ENCODE results near the gene WNK2.

WNK2 gene

DNA sequence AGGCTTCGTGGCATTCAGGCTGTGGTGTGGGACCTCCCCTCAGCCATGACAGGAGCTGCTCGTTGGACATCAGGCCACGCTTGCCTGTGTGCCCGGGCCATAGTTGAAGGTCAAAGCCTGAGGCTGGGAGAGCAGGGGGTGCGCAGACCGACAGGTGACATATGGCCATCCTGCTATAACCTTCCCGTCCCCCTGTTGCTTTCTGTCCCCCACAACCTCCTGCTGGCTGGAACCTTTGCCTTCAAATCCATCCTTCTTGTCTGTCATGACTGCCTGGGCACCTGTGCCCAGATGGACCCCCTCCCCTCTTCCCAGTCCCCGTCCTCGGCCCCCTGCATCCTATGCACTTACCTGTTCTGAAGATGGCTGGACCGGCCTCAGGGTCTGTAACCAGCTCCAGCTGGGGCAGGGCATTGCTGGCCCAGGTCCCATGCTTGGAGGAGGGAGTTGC is 83.2 kb downstream of the WNK2 start:
- ChIA-PET POLR2A (ENCODE audit: low non-redundant PET) (no interaction called here), CTCF (interaction anchor here (0.5 to 1.2 kb wide), 2 partner anchors 37 to 107 kb away, joined by 3 read pairs; no protein-coding TSS in a partner anchor)
- DNase-seq (ENCODE audit: low spot score): no peak

GRCh38 chr9:93267681-93268505 is 84.0 kb downstream of the WNK2 start:
- TF ChIP-seq, protein P1, sequence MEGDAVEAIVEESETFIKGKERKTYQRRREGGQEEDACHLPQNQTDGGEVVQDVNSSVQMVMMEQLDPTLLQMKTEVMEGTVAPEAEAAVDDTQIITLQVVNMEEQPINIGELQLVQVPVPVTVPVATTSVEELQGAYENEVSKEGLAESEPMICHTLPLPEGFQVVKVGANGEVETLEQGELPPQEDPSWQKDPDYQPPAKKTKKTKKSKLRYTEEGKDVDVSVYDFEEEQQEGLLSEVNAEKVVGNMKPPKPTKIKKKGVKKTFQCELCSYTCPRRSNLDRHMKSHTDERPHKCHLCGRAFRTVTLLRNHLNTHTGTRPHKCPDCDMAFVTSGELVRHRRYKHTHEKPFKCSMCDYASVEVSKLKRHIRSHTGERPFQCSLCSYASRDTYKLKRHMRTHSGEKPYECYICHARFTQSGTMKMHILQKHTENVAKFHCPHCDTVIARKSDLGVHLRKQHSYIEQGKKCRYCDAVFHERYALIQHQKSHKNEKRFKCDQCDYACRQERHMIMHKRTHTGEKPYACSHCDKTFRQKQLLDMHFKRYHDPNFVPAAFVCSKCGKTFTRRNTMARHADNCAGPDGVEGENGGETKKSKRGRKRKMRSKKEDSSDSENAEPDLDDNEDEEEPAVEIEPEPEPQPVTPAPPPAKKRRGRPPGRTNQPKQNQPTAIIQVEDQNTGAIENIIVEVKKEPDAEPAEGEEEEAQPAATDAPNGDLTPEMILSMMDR (conservative IDR thresholded peaks at IDR 0.05; ENCODE audit: low read depth): no peak
- no peak for DNase-seq (ENCODE audit: low spot score)
- POLR2A ChIA-PET (ENCODE audit: low non-redundant PET): no interaction called here
- H3K27ac ChIP-seq: no peak overlapping the region
- CTCF ChIA-PET: interaction anchor here (0.7 kb wide), 1 partner anchor 232 kb away, joined by 3 read pairs; no protein-coding TSS in a partner anchor

More for the DNA sequence above, 83.2 kb downstream of the WNK2 start:
- TF ChIP-seq, protein P1 (conservative IDR thresholded peaks at IDR 0.05; ENCODE audit: low read depth): no peak
- no peak overlapping the region for H3K27ac ChIP-seq

GRCh38 chr9:93268551-93269314 is 84.8 kb downstream of the WNK2 start:
- H3K27ac ChIP-seq: no peak overlapping the region
- DNase-seq (ENCODE audit: low spot score): no peak
- POLR2A ChIA-PET (ENCODE audit: low non-redundant PET): no interaction called here
- TF ChIP-seq, protein P1 (conservative IDR thresholded peaks at IDR 0.05; ENCODE audit: low read depth): no peak
- CTCF ChIA-PET: no interaction called here

GRCh38 chr9:93270976-93271375 is 87.0 kb downstream of the WNK2 start:
- H3K27ac ChIP-seq: no peak overlapping the region
- TF ChIP-seq, protein P1 (conservative IDR thresholded peaks at IDR 0.05; ENCODE audit: low read depth): no peak
- ChIA-PET CTCF (no interaction called here), POLR2A (ENCODE audit: low non-redundant PET) (no interaction called here)
- DNase-seq (ENCODE audit: low spot score): no peak

DNA sequence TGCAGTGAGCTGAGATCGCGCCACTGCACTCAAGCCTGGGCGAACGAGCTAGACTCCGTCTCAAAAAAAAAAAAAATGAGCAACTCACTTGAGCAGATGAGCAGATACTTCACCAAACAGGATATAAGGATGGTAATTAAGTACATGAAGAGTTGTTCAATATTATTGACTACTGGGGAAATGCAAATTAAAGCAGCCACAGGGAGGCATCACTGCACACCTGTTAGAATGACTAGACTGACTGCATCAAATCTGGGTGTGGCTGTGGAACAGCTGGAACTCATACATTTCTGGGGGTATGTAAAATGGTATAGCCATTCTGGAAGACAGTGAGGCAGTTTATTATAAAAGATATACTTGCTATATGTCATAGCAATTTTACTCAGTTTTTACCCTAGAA is 93.0 kb downstream of the WNK2 start:
- DNase-seq (ENCODE audit: low spot score): no peak
- POLR2A ChIA-PET (ENCODE audit: low non-redundant PET): no interaction called here
- CTCF ChIA-PET: interaction anchor here (0.6 to 1.1 kb wide), 2 partner anchors 26 to 154 kb away, joined by 3 to 4 read pairs; no protein-coding TSS in a partner anchor
- H3K27ac ChIP-seq: no peak overlapping the region
- TF ChIP-seq, protein P1 (conservative IDR thresholded peaks at IDR 0.05; ENCODE audit: low read depth): no peak

GRCh38 chr9:93278144-93278543 is 94.2 kb downstream of the WNK2 start:
- TF ChIP-seq, protein P1 (conservative IDR thresholded peaks at IDR 0.05; ENCODE audit: low read depth): no peak
- CTCF ChIA-PET: interaction anchor here (0.7 kb wide), 1 partner anchor 54 kb away, joined by 3 read pairs; no protein-coding TSS in a partner anchor
- POLR2A ChIA-PET (ENCODE audit: low non-redundant PET): no interaction called here
- DNase-seq (ENCODE audit: low spot score): no peak
- H3K27ac ChIP-seq: no peak overlapping the region

Data from RWPE1 (cell line).